ENCODE data around the gene CS.
A peak's percentile ranks its signal among the peaks of the same experiment; 100 is the strongest.
"Not testable (repeated sequence)": the region's sequence is repeated elsewhere in the genome, so short reads cannot be mapped to it uniquely, and the experiment has no call there.

The CS gene

DNA sequence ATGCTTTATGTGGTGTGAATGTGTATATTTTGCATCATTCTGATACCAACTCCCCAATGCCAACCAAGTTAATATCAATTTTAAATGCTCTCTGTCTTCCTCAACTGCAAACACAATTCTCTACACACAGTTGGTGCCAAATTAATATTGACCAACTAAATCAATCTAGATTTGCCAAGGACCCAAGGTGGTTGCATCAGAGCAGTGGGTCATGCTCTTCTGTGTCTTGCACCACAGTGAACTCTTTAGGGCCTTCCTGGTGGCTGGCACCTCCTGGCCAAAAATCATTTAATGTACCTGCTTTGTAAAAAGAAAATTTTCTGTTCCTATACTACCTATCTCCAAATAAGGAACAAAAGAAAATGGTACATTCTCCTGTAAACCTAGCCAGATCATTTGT is 19.3 kb downstream of the CS start:
- no peak for DNase-seq (ENCODE audit: low spot score)

DNA sequence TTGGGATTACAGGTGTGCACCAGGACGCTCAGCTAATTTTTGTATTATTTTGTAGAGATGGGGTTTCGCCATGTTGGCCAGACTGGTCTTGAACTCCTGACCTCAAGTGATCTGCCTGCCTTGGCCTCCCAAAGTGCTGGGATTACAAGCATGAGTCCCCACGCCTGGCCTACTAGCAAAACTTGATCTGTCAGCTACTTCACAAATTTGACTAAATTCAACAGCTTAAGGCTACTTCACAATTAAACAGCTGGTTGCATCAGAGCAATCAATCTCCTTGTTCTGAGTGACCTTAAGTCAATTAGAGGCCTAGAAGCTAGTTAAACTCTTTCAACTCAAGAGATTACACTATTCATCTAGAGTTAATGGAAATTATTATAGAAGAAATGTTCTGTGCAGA is 21.2 kb downstream of the CS start:
- no peak for DNase-seq (ENCODE audit: low spot score)

DNA sequence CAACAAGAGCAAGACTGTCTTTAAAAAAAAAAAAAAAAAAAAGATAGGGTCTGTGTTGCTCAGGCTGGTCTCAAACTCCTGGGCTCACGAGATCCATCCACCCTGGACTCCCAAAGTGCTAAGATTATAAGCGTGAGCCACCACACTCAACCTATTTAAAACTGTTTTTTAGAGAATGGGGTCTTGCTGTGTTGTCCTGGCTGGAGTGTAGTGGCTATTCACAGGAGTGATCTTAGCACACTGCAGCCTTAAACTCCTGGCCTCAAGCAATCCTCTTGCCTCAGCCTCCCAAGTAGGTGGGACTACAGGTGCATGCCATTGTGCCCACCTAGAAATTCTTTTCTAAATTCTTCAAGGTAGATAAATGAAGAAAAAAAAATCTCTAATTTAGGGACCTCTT is 25.8 kb downstream of the CS start:
- no peak for DNase-seq (ENCODE audit: low spot score)

DNA sequence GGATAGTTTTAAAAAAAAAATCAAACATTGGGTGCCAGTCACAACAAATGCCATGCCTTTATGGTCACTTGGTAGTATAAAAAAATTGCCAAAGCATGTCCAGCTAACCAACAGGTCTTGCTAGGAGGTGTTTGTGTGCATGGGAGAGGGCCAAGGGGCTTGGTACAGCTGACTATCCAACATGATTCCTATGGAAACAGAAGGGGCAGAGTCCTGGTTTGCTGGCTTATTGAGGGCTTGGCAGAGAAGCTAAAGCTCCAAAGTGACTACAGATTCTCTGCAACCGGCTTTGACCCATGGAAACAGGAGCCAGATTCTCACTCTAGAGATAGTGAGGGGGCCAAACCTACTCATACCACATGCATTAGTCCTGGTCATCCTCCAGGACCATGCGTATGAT is 27.7 kb downstream of the CS start:
- DNase-seq (ENCODE audit: low spot score) = not testable (repeated sequence)

DNA sequence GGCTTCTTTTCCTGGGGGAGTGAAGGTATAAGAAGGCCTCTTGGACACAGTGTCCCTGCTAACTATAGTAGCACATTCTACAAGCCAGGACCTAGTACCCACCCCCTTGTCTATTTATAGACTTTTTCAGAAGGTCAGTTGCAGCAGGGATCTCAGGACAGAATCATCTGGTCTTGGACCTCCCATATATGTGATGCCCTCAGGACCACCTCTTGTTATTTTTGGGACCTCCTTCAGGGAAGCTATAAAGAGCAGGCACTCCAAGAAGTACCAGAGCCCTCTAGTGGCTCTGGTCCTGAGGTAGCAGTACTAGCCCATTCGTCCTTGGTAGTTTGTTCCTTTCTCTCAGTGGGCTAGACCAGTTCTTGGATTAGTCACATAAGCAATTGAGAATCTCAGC is 29.1 kb downstream of the CS start:
- DNase-seq (ENCODE audit: low spot score) = no peak

DNA sequence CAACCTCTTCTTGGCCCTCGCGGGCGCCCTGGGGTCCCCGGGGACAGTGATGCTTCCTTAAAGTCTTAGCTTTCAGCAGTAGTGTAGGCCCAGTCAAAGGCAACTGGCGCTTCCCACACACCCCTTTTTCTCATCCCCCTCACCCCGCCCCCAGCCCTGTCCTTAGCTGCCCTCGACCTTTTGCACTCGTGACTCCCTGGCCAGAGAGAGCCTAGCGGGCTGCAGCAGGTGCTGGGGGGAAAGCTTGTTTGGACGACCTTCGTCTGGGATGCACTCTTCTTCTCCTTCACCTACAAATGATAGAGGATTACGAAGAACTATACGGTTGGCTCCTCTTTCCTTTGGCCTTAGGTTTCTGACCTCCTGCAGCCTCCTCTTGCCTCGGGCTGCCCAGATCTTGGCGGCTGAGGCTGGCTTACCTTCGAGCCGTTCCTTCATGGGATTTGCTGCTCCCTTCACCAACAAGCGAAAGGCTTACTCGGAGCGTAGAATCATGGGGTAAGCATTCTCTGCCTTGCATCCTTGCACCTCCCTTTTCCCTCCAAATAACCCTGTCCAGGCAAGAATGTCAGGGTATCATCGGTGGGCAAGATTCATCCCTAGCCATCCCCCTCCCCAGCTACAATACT is 32.6 kb downstream of the CS start:
- DNase-seq (ENCODE audit: low spot score) = no peak

DNA sequence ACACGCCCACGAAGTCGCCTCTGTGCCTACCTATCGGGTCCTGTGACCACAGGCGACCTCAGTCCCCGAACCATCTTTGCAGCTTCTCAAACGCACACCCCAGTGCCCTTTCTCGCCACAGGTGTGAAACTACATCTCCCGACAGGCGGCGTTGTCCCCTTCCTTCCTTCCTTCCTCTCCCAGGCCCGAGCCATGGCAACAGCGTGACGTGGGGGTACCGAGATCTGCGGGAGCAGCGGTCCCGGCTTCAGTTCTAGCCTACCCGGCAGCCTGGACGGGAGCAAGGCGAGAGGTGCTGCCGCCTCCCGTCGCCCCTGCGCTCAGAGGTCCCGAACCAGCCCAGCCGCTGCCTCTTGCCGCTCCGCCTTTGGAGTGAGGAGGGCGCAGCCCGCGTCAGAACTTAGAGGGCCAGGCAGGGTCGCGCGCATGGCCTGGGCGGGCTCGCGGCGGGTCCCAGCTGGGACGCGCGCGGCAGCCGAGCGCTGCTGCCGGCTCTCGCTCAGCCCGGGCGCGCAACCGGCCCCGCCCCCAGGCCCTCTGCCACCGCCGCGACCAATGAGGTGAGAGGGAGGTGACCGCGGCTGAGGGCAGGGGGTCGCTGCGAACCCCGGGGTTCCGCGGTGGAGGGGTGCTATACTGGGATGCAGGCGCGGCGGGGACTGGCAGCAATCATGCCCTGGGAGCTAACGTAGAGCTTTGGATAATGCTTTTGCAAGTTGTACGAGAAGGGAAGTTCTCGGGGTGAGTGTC is 33.3 kb downstream of the CS start, which contains the start of gene COQ10A:
TSS of gene COQ10A (plus strand) at position 250 of the 750 bp plus-strand sequence. CDS start at position 427, 177 bp downstream.
- peak; percentile 88 for DNase-seq (ENCODE audit: low spot score)

DNA sequence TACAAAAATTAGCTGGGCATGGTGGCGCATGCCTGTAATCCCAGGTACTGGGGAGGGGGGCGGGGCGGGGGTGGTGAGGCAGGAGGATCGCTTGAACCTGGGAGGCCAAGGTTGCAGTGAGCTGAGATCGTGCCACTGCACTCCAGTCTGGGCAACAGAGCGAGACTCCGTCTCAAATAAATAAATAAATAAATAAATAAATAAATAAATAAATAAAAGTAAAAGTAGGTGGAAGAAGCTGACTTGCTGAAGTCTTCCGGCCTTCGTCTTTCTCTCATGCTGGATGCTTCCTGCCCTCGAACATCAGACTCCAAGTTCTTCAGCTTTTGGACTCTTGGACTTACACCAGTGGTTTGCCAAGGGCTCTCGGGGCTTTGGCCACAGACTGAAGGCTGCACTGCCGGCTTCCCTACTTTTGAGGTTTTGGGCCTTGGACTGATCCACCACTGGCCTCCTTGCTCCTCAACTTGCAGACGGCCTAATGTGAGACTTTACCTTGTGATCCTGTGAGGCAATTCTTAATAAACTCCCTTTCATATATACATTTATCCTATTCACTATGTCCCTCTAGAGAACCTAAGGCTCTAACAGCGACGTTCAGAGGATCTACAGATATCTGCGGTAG is 34.0 kb downstream of the CS start:
- not testable (repeated sequence) for DNase-seq (ENCODE audit: low spot score)

DNA sequence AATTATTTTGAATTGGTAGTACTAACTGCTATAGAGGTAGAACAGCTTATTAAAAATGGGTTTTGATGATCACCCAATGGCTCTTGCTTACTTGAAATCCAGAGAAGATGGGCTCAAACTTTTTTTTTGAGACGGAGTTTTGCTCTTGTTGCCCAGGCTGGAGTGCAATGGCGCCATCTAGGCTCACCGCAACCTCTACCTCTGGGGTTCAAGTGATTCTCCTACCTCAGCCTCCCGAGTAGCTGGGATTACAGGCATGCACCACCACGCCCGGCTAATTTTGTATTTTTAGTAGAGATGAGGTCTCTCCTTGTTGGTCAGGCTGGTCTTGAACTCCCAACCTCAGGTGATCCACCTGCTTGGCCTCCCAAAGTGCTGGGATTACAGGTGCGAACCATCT is 37.2 kb downstream of the CS start:
- DNase-seq (ENCODE audit: low spot score) = not testable (repeated sequence)

DNA sequence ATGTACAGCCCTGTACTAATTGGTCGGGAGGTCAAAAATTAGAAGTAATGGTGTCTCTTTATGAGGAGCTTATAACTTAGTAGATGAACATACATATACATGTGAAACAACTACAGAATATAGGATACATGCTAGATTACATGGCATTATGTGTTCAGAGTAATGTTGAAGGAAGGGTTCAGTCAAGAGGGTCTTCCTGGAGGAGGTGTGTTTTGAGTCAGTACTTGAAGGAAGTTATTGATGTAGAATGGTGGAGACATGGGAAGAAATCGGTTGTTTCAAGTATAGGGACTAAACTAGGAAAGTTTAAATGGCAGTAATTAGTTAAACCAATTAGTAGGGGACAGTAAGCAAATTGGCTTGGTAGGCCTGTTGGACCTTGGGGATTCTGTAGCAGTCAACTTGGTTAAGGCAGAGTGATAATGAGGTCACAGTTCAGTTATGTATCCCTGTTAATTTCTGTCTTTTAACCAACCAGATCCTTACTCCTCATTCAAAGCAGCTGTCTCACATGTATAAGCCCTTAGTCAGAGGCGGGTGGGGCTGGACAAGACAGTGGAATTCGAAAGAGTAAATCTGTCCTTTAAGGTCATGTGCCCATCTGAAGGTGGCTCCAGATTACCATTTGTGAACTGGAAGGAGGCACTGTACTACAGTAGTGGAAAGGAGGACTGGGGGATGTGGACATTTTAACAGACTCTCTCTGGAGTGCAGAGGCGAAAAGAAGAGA is 38.5 kb downstream of the CS start:
- DNase-seq (ENCODE audit: low spot score) = no peak

DNA sequence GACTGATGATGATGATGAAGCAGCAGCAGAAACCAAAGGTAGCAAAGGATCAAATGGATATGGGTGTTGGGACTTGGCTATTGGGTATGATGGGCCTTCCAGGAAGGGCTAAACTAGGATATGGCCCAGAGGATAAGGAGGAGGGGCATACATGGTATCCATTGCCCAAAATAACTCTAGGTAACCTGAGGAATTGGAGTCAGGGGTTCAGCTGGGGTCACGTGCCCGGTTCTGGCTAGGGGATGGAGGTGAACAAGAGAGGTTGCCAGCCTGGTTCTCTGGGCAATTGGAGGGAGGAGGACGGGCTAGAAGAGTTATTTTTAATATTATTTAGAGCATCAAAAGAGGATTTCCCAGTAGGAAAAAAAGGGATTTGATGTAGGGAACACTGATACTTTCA is 39.2 kb downstream of the CS start:
- no peak for DNase-seq (ENCODE audit: low spot score)

DNA sequence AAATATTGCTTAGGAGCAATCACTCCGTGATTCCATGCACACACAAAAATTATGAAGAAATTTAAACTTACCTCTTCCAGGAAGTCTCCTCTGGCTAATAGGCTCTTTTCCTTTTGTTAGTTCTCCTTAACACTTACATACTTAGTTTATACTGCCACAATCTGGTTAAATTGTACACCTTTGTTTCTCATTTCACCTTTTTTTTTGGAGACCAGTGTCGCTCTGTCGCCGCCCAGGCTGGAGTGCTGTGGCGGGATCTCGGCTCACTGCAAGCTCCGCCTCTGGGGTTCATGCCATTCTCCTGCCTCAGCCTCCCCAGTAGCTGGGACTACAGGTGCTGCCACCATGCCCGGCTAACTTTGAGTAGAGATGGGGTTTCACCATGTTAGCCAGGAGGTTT is 39.8 kb downstream of the CS start:
- DNase-seq (ENCODE audit: low spot score) = no peak

DNA sequence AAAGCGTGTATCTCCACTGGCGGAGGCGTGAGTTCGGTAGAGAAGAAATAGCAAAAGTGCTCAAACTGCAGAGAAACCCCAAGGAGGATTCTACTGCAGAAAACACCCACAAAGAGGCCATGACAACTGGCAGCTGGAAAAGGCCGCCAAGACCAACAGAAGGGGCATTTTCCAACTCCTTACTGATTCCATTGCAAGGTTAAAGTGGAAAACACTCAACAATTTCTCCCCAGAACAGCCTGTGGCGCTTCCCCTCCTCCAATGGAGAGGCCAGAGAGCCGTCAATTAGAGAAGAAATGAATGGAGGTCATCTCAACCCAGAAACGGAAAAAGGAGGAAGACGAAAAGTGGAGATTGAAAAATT is 41.3 kb downstream of the CS start:
- DNase-seq (ENCODE audit: low spot score) = no peak

DNA sequence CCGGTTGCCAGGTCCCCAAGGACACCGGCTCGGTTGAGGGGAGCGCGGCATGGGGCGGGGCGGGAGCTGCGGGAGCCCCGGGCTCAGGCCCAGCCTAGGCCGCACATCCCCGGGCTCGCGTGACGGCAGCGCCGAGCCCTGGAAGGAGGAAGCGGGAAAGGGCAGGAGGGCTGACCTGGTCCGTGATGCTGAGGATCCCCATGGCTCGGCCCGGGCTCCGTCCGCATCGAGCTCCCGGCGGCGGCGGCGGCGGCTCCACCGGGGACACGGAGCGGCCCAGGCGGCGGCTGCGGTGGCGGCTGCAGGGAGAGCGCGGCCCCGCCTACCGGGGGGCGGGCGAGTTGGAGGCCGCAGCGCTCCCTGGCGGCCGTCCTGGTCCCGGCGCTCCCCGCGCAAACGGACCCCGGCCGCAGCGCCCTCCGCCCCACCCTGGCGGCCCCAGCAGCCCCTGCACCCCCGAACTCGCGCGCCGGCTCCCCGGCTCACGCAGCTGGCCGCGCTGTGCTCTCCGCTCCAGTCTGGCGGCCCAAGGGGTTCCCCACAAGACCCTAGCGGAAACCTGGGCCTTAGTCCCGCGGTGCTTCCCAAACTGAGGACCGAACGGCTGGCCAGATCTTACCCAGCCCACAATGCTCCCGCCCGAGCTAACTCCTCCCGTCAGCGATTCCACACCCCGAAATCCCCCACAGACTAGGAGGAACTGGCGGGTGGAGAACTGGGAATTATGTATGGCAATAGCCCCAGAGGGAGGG is 41.9 kb downstream of the CS start, which contains the start of gene ANKRD52:
TSS of gene ANKRD52 (minus strand) at position 317 of the 752 bp plus-strand sequence. CDS start at position 202, 115 bp downstream.
- peak; percentile 69 for DNase-seq (ENCODE audit: low spot score)

DNA sequence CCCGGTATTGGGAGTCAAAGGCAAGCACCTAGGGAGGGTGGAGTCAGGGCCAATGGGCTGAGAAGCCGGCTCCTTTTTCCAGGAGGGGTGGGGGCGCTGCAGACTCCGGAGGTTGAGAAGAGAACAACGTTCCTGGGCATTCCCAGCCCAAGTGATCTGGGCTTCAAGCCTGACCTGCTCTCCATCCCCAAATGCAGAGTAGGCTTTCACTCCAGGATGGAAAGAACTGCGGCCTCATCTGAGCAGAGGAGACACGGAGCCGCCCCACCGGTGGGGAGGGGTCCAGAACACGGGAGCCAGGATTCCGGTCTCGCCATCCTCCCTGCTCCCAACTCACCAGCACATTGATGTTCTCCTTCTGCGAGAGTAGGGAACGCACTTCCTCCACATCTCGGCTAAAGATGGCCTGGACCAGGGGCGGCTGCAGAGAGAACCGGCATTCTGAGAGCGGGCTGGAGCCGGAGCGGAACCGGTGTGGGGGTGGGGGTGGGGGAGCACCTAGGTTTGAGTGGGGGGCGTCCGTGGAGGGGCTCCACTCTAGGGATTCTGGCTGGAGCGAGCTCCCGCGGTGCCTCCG is 42.6 kb downstream of the CS start:
- no peak for DNase-seq (ENCODE audit: low spot score)

DNA sequence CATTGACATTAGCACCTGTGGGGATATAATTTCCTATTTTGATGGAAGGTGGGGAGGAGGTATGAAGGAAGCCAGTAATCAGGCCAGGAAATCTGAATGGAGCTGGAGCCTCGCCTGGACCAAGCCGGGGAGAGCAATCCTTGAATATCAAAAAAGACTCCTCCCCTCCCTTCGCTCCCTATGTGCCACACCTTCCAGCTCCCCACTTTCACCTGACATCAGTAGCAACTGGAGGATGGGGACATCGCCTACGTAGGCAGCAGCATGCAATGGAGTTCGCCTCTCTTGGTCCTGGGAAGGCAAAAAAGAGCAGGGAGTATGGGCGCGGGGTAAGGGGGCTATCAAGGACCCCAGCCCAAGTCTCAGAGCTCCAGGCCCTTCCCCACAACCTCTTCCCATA is 43.1 kb downstream of the CS start:
- DNase-seq (ENCODE audit: low spot score) = no peak

DNA sequence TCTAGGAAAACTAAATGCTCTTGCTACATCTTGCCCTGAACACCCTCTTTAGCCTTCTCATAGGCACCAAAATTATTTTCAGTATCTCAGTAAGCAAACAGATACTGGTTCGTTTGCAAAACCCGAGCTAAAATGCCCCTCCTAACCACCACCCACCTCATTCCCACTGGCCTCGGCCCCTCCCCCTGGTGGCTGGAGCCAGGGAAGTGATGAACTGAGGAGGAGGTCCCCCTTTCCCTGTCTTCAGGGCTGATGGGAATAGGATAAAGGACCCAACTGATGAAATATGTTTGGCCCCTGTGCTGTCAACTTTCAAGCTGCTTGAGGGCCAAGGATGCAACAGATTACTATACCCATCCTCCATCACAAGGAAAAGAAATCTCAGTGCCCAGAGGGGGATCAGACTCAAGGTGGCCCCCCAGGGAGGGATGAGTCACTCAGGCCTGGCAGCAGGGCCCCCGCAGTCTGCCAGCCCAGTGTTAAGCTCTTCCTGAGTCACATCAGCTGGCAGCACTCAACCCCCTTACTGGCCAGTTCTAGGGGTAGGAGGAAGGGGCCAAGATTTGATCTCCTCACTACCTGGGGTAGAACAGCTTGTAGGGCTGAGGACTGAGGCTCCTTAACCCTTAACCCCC is 43.7 kb downstream of the CS start:
- no peak for DNase-seq (ENCODE audit: low spot score)

DNA sequence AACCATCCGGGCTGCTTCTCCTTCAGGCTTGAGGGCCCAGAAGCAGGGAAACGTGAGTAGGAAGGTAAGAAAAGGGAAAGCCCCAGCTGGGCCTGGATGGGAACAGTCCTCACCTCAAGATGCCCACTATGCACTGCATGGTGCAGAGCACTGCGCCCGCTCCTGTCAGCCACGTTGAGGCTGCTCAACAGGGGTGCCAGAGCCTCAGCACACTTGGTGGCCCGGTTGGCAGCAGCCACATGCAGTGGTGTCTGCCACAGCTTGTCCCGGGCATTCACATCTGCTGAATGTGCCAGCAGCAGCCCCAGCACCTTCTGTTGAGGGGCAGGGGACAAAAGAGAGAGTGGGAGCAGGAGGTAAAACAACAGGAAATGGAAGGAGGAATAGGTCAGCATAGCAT is 44.5 kb downstream of the CS start:
- DNase-seq (ENCODE audit: low spot score) = no peak

DNA sequence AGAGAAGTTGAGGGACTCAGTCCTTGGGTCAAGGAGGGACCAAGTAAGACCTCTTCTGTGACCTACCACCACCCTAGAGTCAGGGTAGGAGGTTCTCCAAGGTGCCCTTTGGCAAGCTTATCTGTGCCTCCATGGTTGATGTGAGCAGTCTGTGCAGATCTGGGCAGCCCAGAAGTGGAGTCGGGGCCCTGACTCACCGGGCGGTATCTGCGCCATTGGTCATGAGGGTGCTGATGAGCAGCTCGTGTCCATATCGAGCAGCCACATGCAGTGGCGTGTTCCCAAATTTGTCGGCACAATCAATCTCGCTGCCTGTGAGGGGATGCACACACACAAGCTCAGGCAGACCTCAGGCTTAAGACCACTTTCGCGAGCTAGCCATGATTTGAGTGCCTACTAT is 47.0 kb downstream of the CS start:
- no peak for DNase-seq (ENCODE audit: low spot score)

DNA sequence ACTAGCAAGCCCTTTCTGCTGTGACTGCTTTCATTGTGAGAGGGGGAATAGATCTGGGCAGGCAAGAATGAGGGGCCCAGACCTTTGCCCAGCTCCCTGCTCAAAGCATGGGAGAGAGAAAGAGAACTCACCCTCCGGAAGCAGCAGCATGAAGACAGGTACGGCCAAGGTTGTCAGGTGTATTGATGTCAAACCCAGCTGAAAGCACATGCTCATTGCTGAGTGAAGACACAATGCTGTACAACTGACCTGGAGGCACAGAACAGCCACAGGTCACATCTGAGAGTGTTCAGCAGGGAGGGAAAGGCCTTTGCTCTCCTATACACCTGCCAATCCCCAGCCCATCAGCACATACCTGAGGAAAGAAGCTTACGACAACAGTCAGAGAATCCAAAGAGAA is 47.5 kb downstream of the CS start:
- no peak for DNase-seq (ENCODE audit: low spot score)

DNA sequence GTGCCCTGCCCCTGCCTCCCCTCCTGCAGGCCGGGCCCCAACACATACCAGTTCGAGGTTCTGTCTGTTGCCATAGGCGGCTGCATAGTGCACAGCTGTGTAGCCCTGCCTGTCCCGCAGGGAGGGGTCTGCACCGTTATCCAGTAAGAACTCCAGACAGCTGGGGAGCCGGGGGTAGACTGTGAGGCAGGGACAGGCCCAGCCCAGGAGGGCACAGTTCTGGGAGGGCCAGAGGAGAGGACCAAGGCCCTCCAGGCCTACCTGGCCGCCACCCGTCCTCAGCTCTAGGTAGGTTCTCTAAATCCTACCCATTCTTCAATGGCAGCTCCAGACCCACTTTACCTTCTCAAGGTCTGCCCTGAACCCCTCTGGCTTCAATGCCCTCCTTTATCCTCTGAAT is 51.4 kb downstream of the CS start:
- no peak for DNase-seq (ENCODE audit: low spot score)

Measured in CD4-positive, alpha-beta T cell treated with Interleukin-6 at 100 ng/mL for 8 hours (primary cell).